ENCODE data around the gene APPL2.
"Not testable (repeated sequence)": the region's sequence is repeated elsewhere in the genome, so short reads cannot be mapped to it uniquely, and the experiment has no call there.

The APPL2 gene

DNA sequence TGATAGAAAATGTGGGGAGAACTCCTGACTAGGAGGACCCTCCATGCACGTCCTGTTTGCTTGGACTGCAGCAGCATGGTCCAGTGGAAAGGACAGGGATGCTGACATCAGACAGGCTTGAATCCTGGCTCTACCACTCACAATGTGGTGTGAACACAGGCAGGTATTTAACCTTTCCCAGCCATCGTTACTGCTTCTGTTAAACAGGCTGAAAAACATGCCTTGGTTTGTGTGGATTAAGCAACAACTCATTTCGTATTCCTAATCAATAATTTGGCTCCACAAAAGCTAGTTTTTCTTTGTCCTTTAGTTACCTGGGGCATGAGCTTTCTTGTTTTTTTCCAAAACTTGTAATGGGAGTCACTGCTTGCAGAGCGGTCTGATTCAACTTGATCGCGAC is 41.0 kb downstream of the APPL2 start:
- DNase-seq (ENCODE audit: low spot score): no peak

DNA sequence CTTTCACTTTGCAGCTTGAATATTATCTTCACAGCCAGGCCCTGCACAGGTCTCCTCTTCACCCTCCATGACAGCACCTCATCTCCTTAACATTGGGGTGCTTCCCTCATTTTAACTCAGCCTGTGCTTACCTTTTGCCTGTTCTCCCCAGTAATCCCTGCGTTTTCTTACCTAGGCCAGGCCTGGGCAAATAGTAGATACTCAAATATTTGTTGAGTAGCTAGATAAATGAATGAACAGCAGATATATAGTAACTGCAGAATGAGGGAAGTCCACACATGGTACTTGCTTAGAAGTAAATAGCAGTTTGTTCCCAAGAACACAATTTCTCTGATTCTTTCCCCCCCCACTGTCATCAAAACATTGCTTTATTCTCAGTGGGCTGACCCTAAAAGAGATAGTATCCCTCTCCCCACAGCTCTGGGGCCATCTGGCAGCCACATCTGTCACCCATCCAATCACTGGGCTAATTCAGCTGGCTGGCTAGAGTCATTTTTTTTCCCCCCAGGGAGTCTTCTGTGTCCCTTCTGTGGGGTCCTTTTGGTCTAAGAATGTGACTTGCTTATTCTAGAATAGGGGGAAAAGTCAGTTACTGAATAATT is 43.2 kb downstream of the APPL2 start:
- DNase-seq (ENCODE audit: low spot score): peak; percentile 56

GRCh38 chr12:105190530-105190929 is 45.4 kb downstream of the APPL2 start:
- DNase-seq (ENCODE audit: low spot score): no peak

DNA sequence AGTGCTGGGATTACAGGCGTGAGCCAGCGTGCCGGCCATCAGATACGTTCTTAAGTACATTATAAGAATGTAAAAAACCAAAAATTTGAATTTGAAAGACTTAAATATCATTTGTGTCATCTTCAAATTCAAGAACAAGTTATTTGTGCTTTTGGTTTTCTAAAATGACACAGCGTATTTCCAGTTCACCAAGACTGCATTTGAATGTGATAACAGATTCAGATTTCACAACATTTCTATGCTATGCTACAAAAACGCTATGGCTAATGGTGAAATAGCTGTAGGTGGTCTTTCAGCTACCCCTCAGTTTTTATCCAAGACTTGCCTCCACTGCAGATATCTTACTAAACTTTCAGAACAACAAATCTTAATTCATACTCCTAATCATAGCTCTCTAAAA is 46.7 kb downstream of the APPL2 start:
- DNase-seq (ENCODE audit: low spot score): no peak

DNA sequence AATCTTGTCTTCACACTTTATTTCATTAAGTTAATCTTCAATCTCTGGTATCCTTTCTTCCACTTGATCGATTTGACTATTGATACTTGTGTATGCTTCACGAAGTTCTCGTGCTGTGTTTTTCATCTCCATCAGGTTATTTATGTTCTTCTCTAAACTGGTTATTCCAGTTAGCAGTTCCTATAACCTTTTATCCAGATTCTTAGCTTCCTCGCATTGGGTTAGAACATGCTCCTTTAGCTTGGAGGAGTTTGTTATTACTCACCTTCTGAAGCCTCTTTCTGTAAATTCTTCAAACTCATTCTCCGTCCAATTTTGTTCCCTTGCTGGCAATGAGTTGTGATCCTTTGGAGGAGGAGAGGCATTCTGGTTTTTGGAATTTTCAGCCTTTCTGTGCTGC is 52.0 kb downstream of the APPL2 start:
- DNase-seq (ENCODE audit: low spot score): not testable (repeated sequence)

- DNase-seq (ENCODE audit: low spot score): not testable (repeated sequence)
Observed at GRCh38 chr12:105183406-105183805, 52.6 kb downstream of the APPL2 start.

GRCh38 chr12:105179114-105179513 is 56.9 kb downstream of the APPL2 start:
- not testable (repeated sequence) for DNase-seq (ENCODE audit: low spot score)

GRCh38 chr12:105177208-105177607 is 58.8 kb downstream of the APPL2 start:
- DNase-seq (ENCODE audit: low spot score): no peak

DNA sequence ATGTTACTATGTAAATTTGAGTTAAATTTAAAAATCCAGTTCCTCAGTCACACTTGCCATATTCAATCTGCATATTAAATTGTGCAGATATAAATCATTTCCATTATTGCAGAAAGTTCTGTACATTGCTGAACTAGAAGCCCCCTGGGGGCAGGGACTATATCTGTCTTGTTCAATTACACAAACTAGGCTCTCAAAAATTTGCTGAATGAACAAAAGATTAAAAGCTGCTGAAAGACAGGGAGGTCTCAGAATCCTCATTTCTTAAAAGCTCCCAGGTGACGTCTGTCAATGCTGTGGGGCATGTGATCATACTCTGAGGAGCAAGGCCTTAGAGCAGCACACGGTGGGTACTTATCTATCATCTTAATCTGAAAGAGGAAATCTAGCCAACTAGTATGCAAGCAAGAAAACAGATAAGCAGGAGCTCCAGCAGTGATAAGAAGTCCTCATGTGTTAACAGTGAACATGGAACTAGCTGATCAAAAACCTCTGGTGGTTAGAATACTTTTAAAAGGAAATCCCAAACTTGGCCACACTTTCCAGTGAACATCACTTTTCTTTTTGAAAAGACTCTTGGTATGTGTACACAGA is 60.5 kb downstream of the APPL2 start:
- no peak for DNase-seq (ENCODE audit: low spot score)

GRCh38 chr12:105171691-105172436 is 64.1 kb downstream of the APPL2 start:
- no peak for DNase-seq (ENCODE audit: low spot score)

- DNase-seq (ENCODE audit: low spot score): no peak
Observed at GRCh38 chr12:105170139-105170538, 65.8 kb downstream of the APPL2 start.

DNA sequence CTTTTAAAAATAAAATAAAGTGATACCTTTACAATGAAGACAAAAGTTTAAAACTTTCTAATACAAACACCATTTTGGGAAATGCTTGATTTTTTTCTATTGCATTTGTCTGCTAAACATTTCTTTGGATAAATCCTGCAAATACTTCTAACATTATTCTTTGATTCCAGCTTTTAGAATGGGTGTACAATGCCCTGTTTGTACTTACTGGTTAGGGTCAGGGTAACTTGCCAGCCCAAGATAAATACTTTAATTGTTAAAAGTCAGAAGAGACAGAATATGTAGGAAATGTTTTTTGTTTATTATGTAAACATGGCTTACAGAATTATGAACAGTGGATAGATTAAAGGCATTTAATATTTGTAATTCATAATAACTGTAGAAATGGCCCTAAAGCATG is 68.0 kb downstream of the APPL2 start:
- peak; percentile 17 for DNase-seq (ENCODE audit: low spot score)

- no peak for DNase-seq (ENCODE audit: low spot score)
Observed at GRCh38 chr12:105167346-105167745, 68.6 kb downstream of the APPL2 start.

DNA sequence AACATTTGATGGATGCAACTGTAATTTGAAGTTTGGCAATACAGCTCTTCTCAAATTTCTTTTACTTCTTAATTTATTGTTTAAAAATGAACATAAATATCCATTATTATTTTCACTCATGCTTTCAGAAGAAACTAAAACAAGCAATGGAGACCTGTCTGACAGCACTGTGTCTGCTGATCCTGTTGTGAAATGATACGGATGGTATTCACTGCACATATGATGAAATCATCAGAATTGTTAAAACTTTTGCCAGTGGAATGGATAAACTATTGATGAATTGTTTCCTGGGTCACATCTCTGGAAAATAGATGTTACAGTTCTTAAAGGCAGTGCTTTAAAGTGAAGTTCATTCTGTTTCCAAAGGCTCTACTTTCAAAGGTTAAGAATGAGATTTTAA is 69.2 kb downstream of the APPL2 start:
- DNase-seq (ENCODE audit: low spot score): no peak

DNA sequence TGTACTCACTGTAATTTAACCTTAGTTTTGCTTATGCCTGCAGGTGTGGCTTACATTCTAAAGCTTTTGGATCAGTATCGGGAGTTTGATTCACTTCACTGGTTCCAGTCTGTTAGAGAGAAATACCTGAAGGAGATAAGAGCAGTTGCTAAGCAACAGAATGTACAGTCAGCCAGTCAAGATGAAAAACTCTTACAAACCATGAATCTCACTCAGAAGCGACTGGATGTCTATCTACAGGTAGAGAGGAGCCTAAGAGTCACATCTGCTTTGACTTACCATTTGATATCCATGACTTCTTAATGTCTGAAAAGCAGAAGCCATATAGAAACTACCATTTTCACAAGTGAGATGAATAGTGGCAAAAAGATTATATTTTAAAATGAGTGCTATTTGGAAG is 71.9 kb downstream of the APPL2 start:
- no peak for DNase-seq (ENCODE audit: low spot score)

GRCh38 chr12:105162174-105162573 is 73.8 kb downstream of the APPL2 start:
- DNase-seq (ENCODE audit: low spot score): no peak

DNA sequence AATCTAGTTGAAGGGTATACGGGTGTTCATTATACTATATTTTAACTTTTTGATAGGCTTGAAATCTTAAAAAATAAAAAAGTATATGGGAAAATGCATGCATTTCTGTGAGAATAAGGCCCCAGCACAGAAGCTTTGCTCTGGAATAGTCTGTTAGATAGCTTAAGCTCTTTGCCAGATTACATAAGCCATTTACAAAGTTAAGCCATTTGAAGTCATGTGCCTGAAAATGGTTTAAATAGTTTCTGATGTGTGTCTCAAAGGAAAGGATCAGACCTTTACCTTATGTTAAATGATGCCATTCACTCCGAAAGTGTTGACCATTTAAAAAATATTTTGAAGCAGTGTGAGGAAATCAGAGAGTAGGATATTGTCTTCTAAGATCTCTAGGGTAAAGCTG is 77.1 kb downstream of the APPL2 start:
- no peak for DNase-seq (ENCODE audit: low spot score)

DNA sequence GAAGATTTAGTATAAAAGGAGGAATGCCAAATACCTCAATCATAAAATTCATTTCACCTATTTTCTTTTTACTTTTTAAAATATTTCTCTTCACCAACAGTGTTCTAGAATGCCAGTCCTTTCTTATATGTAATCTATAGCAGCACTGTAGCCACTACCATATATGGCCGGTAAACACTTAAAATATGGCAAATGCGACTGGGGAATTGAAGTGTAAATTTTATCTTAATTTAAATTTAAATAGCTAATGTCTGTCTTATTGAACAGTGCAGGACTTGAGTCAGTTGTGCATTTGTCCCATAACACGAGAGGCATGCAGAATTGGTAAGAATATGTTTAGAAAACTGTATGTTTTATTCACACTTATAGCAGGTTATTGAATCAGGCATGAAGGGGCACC is 78.4 kb downstream of the APPL2 start:
- no peak for DNase-seq (ENCODE audit: low spot score)

DNA sequence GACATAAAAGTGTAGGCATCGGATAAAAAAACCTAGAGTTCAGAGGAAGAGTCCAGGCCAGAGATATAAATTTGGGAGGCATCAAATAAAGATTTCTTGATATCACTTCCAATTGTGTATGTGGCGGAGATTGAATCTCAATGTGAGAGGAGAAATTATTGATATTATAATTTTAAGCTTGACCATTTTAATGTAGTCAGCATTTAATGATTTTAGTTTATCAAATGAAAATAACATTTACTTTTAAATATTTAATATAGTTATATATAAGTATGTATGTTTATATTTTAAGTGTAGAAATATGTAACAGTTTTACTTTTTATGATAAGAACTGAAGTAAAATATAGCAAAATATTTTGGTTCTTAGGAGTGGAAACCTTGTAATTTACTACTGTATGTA is 79.7 kb downstream of the APPL2 start:
- DNase-seq (ENCODE audit: low spot score): no peak

DNA sequence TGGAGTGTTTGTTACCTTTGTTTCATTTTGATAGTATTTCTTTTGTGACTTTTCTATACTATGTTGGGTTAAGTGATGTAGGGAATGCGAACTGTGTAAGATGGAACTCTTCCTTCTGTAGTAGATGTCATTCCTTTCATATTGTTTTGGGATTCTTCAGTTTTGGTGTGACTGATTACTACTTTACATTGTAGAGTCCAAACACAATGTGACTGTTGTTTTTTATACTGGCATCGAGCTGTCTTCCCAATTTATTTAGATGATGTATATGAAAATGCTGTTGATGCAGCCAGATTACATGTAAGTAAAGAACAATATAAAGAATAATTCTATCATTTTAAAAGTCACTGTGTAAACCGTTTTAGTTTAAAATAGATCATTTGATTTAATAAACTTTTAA is 93.7 kb downstream of the APPL2 start:
- DNase-seq (ENCODE audit: low spot score): no peak

DNA sequence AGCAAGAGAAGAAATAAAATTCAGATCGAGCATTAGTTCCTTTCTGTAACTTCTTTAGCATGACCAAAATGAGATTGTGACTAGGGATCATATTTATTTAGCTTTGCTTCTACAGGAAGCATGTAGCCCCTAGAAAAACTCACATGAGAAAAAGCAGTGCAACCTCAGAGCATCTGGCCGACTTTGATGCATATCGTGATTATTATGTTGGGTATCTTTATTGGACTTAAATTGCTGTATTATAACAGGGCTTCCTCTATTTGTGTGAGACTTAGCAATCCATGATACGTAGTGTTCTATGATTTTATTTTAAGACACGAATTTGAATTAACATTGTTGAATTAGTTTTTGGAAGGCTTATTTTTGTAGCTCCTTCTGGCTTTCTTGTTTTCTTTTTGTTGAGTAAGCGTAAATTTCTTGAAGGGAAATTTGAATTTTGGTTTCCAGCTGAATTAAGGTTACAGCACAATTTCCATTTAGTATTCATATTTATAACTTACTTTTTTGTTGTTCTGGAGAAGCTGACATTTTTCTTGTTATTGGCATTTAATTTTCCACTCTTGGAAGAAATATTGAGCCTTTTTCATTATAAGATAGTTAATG is 94.6 kb downstream of the APPL2 start:
- no peak for DNase-seq (ENCODE audit: low spot score)

- no peak for DNase-seq (ENCODE audit: low spot score)
Observed at GRCh38 chr12:105138248-105138647, 97.7 kb downstream of the APPL2 start.

Data from putamen (tissue), 1 donor.